ENCODE results near the gene RNF38. TPM values are rescaled to one million over a fixed set of nuclear protein-coding genes. Genes with fewer than 3 reads are reported as not detected.

The RNF38 gene
- total RNA-seq (2022; extraction: Qiagen RNA extraction): 8.1 to 9.7 TPM (median 9.3 TPM) in 5 replicates

DNA sequence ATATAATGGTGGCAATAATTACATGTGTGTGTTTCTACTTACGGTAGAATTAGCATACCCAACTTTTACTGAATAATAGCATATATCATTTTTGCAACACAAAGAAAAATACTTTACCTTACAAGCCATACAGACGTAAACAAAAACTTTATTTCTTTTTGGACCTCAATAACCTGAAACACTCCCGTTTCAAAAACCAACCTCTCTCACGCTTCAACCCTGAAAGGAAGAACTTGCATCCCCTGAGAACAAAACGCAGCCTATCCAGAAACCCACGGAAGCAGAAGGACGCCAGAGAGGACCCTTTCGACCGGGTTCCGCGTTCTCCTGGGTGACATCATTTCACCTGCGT lies at the start of gene RNF38:
Gene RNF38 (minus strand): TSS at position 290 of the 352 bp plus-strand sequence. CDS start 161 bp downstream, at position 129.

Other genes starting within 250 kb of the RNF38 start
- gene CCIN, start 230.9 kb downstream of the RNF38 start, total RNA-seq (2022; extraction: Qiagen RNA extraction): 0.06 TPM in 1 of 5 replicates, not detected in the others
- 301 to 421 TPM (median 376 TPM) in 5 replicates for gene CLTA, start 209.3 kb downstream of the RNF38 start, total RNA-seq (2022; extraction: Qiagen RNA extraction)
- 11.7 to 17.6 TPM (median 13.7 TPM) in 5 replicates for gene GNE, start 141.8 kb downstream of the RNF38 start, total RNA-seq (2022; extraction: Qiagen RNA extraction)
- 64.0 to 81.5 TPM (median 68.7 TPM) in 5 replicates for gene MELK, start 172.6 kb upstream of the RNF38 start, total RNA-seq (2022; extraction: Qiagen RNA extraction)

Data from A549 treated with AZD2906 at 1 μM for 4 hours (cell line).